Thymus (tissue), 11 donors: Measurements from ENCODE around the gene CPB1. TPM values are rescaled to one million over a fixed set of nuclear protein-coding genes. Genes with fewer than 3 reads are reported as not detected.

Source experiments
- DNase-seq, 9 donors: peaks; one replicate each; pipeline ENCODE4 v3.0.0-alpha.2; 2013; ENCODE audit warnings: low spot score in 9 of 9, low read depth in 6 of 9, missing footprints in 1 of 9
- H3K27ac ChIP-seq, 2 donors: one replicate each; pipeline ENCODE4 v1.5.1; 2013; ENCODE audit warnings: control low read depth in 1 of 2, low read depth in 1 of 2, low read length in 1 of 2, mild to moderate bottlenecking in 1 of 2, moderate library complexity in 1 of 2
- H3K27me3 ChIP-seq, 2 donors: one replicate each; pipeline ENCODE4 v1.5.1; 2013; ENCODE audit warnings: low read length in 1 of 2; ENCODE audit not compliant: control insufficient read depth in 2 of 2, insufficient read depth in 1 of 2
- H3K36me3 ChIP-seq, 2 donors: one replicate each; pipeline ENCODE4 v1.5.1; 2013; ENCODE audit warnings: low read length in 1 of 2, mild to moderate bottlenecking in 1 of 2, moderate library complexity in 1 of 2; ENCODE audit not compliant: control insufficient read depth in 2 of 2, insufficient read depth in 2 of 2
- H3K4me1 ChIP-seq, 2 donors: one replicate each; pipeline ENCODE4 v1.5.1; 2013; ENCODE audit warnings: low read length in 2 of 2; ENCODE audit not compliant: control insufficient read depth in 2 of 2, insufficient read depth in 2 of 2
- H3K4me3 ChIP-seq, 2 donors: one replicate each; pipeline ENCODE4 v1.5.1; 2013; ENCODE audit warnings: low read length in 2 of 2, control low read depth in 1 of 2, mild to moderate bottlenecking in 1 of 2
- H3K9me3 ChIP-seq, 2 donors: one replicate each; pipeline ENCODE4 v1.5.1; 2013; ENCODE audit warnings: low read length in 1 of 2, mild to moderate bottlenecking in 1 of 2; ENCODE audit not compliant: control insufficient read depth in 2 of 2, insufficient read depth in 1 of 2
- WGBS: extraction: QIAGEN DNeasy Blood & Tissue Kit; methylation state at CpG from one replicate; pipeline ENCODE4 v1.1.7; 2013; 5-methylcytosine and 5-hydroxymethylcytosine counted together
- polyA plus RNA-seq: library from polyadenylated mRNA; stranded (reverse); fragments of 200-250 nt; gene quantifications from one replicate; pipeline ENCODE4 v1.2.3, GENCODE V29; 2013
- total RNA-seq: library from RNA; stranded (reverse); fragments of 120-200 nt; gene quantifications from one replicate; pipeline ENCODE4 v1.2.4, GENCODE V29; 2013
- donor health status: healthy.

The CPB1 gene
- total and polyA plus RNA-seq, 2 donors = 0.28 to 0.71 TPM

DNA sequence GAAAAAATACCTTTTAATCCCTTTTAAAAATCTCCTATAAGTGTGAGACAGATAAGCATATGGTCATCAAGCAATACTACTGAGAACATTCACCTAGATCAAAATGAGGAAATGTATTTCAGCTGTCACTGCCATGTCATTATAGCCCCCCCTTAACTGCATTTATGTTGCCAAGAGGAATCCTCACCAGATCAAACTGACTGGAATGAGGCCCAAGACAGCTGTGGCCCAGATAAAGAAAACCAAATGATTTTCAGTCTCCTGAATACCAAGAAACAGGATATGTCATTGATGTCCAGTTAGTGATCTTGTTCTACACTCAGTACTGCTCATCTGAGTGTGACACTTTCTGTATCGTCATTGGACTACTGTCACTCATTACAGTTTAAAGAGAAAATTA is 35.1 kb upstream of the CPB1 start:
- no peaks in the 10 kb centered on the region for H3K9me3 ChIP-seq
- no peaks in the 10 kb centered on the region for H3K27me3 ChIP-seq
- H3K4me1 ChIP-seq = no peaks in the 10 kb centered on the region
- no peak for DNase-seq
- 88% methylated on average over 1 of the region's 1 CpG for WGBS
- no peak overlapping the region for H3K27ac ChIP-seq
- no peaks in the 10 kb centered on the region for H3K36me3 ChIP-seq
- H3K4me3 ChIP-seq = no peak overlapping the region

DNA sequence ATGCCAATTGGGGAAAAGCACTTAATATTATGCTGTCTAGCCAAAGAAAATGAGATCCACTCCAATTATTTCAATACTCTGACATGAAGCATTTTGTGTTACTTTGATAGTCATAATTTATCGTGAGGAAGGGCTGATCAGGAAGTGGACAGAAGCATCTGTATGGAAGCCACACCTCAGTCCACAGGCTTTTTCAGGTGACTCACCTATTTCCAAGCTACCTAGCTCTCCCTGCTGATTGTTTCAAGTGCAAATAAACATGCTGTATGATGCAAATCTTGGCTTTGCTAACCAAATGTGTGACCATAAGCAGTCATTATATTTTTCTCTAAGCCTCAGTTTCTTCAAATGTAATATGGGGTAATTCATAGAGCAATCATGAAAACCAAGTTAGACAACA is 30.8 kb upstream of the CPB1 start:
- no peaks in the 10 kb centered on the region for H3K9me3 ChIP-seq
- H3K27me3 ChIP-seq = no peaks in the 10 kb centered on the region
- H3K4me3 ChIP-seq = no peak overlapping the region
- no peak overlapping the region for H3K27ac ChIP-seq
- DNase-seq = no peak
- WGBS = 82% methylated on average over 1 of the region's 1 CpG
- H3K36me3 ChIP-seq = no peaks in the 10 kb centered on the region
- H3K4me1 ChIP-seq = no peaks in the 10 kb centered on the region

DNA sequence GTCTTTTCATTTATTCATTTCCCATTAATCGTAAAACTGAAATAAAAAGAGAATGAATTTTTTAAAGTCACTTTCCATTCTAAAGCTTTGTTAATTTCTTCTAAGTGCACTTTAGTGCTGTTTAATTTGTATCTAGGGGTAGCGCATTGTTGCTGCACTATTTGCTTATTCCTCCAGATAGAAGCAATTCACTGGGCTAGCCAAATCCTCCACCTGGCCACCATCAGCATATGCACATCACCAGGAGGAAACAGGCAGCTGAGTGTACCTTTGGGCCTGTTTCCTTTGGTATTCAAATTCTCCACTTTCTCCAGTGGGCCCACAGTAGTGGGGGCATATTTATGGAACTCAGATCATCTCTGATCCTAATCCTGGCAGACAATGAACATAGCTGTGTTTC is 29.8 kb upstream of the CPB1 start:
- Histone ChIP-seq H3K4me1 (no peaks in the 10 kb centered on the region), H3K36me3 (no peaks in the 10 kb centered on the region), H3K27ac (no peak overlapping the region), H3K9me3 (no peaks in the 10 kb centered on the region), H3K4me3 (no peak overlapping the region), H3K27me3 (no peaks in the 10 kb centered on the region)
- WGBS = 94% methylated on average over 2 of the region's 2 CpGs
- DNase-seq = no peak

DNA sequence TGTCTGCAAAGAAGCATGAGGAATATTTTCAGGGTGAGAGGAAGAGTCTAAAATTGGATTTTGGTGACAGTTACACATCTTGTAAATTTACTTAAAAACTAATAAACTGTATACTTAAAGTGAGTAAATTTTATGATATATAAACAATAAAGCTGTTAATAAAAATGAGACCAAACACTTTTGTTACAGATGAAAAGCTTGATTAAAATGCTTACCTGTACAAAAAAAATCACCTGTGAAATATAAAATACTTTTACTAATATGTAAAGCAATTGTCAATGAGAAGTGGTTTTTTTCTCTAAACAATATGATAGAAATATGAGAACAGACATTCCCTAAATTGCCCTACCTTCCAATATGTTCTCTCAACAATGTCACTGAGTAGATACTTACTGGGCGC is 27.2 kb upstream of the CPB1 start:
- no peak for DNase-seq
- no peak overlapping the region for H3K4me3 ChIP-seq
- WGBS = 93% methylated on average over 1 of the region's 1 CpG
- H3K9me3 ChIP-seq = no peaks in the 10 kb centered on the region
- H3K4me1 ChIP-seq = no peaks in the 10 kb centered on the region
- H3K27me3 ChIP-seq = no peaks in the 10 kb centered on the region
- no peak overlapping the region for H3K27ac ChIP-seq
- no peaks in the 10 kb centered on the region for H3K36me3 ChIP-seq

DNA sequence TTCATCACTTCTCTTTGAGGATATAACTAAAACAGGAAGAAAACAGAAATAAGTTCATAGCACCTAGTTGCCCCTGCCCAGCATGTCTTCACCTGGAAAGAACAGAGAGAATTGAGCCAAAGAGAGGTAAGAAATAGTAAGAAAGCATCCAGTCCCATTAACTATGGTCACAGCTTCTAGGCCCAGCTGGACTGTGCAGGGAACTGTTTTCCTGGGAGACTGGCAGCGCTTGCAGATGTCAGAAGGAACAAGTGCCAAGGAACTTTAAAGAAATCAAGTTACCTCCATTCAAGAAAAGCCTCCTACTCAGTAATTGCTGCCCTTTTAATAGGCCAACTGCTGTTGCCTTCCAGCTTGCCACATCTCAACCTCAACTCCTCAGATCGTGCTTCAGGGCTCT is 17.8 kb upstream of the CPB1 start:
- Histone ChIP-seq H3K36me3 (no peaks in the 10 kb centered on the region), H3K4me3 (no peak overlapping the region), H3K27me3 (no peaks in the 10 kb centered on the region), H3K4me1 (no peaks in the 10 kb centered on the region), H3K9me3 (no peaks in the 10 kb centered on the region), H3K27ac (no peak overlapping the region)
- 84% methylated on average over 2 of the region's 2 CpGs for WGBS
- DNase-seq = no peak

DNA sequence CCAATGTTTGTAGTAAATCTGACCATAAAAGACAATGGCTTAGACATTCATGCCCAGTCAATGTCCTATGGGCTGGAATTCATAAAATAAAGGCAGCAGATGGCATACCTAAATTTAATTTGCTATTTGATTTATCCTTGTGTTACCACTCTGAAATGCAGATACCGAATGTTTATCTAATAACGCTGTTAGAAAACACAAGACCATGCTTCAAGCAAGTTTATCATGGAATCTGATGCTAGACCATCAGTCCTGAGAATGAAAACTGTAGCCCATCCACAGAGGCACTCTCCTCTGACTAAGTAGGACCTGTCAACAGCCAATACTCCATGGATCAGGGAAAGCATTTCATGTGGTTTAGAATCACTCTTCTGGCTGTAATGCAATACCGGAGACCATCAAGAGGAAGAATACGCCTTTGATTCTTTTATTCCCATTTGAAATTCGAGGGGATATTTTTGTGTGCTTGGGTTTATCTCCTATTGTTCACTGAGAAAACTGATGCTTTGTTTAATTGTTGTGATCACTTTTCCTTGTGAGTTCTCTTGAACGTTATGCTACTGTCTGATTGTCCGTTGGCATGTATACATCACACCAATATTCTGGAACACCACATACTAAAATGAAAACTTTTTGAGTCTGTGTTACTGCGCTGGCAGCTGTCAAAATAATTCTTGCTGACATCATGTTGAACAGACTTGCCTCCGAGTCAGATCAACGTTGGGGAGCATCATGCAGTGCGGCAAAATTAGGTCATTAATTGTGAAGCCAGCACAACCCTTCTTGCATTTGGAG is 12.1 kb upstream of the CPB1 start:
- WGBS = 90% methylated on average over 11 of the region's 11 CpGs
- Histone ChIP-seq H3K9me3 (no peaks in the 10 kb centered on the region), H3K4me3 (no peak overlapping the region), H3K27me3 (no peaks in the 10 kb centered on the region), H3K36me3 (no peaks in the 10 kb centered on the region), H3K27ac (no peak overlapping the region), H3K4me1 (no peaks in the 10 kb centered on the region)
- DNase-seq = no peak

DNA sequence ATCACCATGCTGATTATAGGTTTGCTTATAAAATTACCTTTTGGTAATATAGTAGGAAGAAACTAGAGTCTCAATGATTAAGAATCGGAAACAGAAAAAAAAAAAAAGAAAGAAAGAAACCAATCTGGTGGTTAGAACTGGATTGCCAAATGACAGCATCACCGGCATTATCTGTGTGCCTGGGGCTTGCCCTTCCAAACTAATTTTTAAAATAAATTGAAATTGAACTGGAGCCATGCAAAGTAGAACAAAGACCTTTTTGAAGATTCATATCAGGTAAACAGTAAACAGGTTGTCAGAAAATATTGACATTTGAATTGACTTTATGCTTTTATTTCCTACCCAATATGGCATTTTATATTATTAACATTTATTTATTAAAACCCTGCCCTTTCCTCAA is 11.2 kb upstream of the CPB1 start:
- Histone ChIP-seq H3K27ac (no peak overlapping the region), H3K27me3 (no peaks in the 10 kb centered on the region), H3K9me3 (no peaks in the 10 kb centered on the region), H3K4me1 (no peaks in the 10 kb centered on the region), H3K36me3 (no peaks in the 10 kb centered on the region), H3K4me3 (no peak overlapping the region)
- WGBS = 85% methylated on average over 2 of the region's 2 CpGs
- DNase-seq = no peak

DNA sequence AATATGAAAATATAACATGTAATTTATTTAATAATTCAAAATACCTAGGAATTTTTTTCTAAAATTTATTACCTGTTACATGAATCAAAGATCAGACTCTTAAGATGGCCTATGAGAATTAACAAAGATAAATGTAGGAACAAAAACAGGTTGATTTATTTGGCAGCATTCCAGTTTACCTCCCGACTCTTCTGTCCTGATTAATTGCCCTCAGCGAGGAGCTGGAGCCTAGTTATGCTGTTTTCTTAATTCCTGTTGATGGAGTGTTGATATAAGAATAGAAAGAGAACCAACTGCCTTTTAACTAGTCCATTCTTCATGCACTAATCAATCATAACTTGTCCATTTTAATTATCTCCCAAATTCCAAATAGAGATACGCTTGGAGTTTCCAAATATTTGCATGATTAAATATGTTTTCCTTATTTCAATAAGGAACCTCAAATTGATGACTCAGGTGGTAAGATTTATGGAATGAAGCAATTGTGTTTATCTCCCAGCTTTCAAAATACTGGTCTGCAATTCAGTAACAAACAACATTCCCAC is 10.6 kb upstream of the CPB1 start:
- no peak overlapping the region for H3K4me3 ChIP-seq
- DNase-seq = no peak
- WGBS = 84% methylated on average over 3 of the region's 3 CpGs
- no peaks in the 10 kb centered on the region for H3K36me3 ChIP-seq
- H3K27ac ChIP-seq = no peak overlapping the region
- no peaks in the 10 kb centered on the region for H3K4me1 ChIP-seq
- H3K27me3 ChIP-seq = no peaks in the 10 kb centered on the region
- H3K9me3 ChIP-seq = no peaks in the 10 kb centered on the region

DNA sequence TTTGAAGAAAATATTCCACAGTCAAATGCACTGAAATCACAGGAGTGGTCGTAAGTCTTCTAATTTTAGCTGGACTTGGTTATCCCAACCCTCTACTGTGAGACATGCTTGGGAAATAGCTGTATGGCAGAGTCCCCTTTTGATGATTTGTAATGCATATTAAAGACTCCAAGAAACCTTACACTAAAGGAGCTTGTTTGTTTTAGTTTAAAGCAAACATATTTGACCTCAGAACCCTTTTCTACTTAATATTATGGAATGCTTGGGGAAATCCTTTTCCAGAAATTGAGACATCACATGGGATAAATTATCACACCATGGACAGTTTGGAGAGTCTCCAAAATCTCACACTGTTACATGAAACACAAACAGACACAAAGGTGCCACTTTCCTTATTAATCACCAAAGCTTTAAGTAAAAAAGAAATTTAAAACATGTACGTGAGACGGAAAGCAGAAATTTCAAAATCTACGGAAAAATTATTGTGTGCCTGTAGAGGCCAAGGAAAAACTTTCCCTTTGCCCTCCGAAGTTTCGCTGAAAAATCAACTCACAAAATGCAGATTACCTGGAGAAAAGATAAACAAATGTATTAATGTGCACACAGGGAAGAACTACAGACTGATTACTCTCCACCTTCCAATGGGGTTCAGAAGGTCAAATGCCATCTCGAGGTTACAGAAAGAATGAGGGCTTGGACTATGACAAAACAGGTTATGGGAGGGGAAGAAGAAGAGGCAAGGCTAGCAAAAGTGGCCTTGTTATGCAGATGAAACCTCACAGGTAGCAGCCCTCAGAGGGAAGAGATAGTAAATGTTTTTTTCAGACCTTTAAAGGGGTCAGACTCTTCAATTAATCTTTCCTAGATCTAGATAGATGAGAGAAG is 7.0 kb upstream of the CPB1 start:
- 86% methylated on average over 7 of the region's 7 CpGs for WGBS
- Histone ChIP-seq H3K4me1 (no peaks in the 10 kb centered on the region), H3K36me3 (no peaks in the 10 kb centered on the region), H3K9me3 (no peaks in the 10 kb centered on the region), H3K4me3 (no peak overlapping the region), H3K27ac (no peak overlapping the region), H3K27me3 (no peaks in the 10 kb centered on the region)
- DNase-seq = no peak
